ENCODE data around the gene GRPEL1.

Gene GRPEL1

GRCh38 chr4:7021355-7021754 lies 46.5 kb downstream of the GRPEL1 start:
- TF ChIP-seq CTCF (IDR thresholded peaks at IDR 0.05; ENCODE audit: low read depth, low read length), result no peak
- no peak for DNase-seq (ENCODE audit: extremely low read depth, low read depth)

- DNase-seq (ENCODE audit: extremely low read depth, low read depth), result no peak
- no peak for TF ChIP-seq CTCF (IDR thresholded peaks at IDR 0.05; ENCODE audit: low read depth, low read length)
These were observed 47.0 kb downstream of the GRPEL1 start for GRCh38 chr4:7020856-7021255.

GRCh38 chr4:7020290-7020689 lies 47.6 kb downstream of the GRPEL1 start:
- no peak for TF ChIP-seq CTCF (IDR thresholded peaks at IDR 0.05; ENCODE audit: low read depth, low read length)
- no peak for DNase-seq (ENCODE audit: extremely low read depth, low read depth)

- TF ChIP-seq CTCF (IDR thresholded peaks at IDR 0.05; ENCODE audit: low read depth, low read length), result no peak
- DNase-seq (ENCODE audit: extremely low read depth, low read depth), result no peak
These were observed 48.5 kb downstream of the GRPEL1 start for GRCh38 chr4:7019367-7019766.

- no peak for DNase-seq (ENCODE audit: extremely low read depth, low read depth)
- no peak for TF ChIP-seq CTCF (IDR thresholded peaks at IDR 0.05; ENCODE audit: low read depth, low read length)
These were observed 49.6 kb downstream of the GRPEL1 start for GRCh38 chr4:7018281-7018680.

GRCh38 chr4:7017446-7018048 lies 50.3 kb downstream of the GRPEL1 start:
- TF ChIP-seq CTCF (IDR thresholded peaks at IDR 0.05; ENCODE audit: low read depth, low read length), result no peak
- no peak for DNase-seq (ENCODE audit: extremely low read depth, low read depth)

- no peak for TF ChIP-seq CTCF (IDR thresholded peaks at IDR 0.05; ENCODE audit: low read depth, low read length)
- DNase-seq (ENCODE audit: extremely low read depth, low read depth), result no peak
These were observed 51.4 kb downstream of the GRPEL1 start for GRCh38 chr4:7016512-7016911.

Measured in AG09319 (cell line).